HK-2 (cell line): Measurements from ENCODE around the gene PCIF1.
A peak's percentile ranks its signal among the peaks of the same experiment; 100 is the strongest.
"Not testable (repeated sequence)": the region's sequence is repeated elsewhere in the genome, so short reads cannot be mapped to it uniquely, and the experiment has no call there.

Experiments used
- DNase-seq: peaks from one replicate; pipeline ENCODE4 v3.0.0-alpha.2; 2018; ENCODE audit not compliant: unreplicated experiment

The PCIF1 gene

DNA sequence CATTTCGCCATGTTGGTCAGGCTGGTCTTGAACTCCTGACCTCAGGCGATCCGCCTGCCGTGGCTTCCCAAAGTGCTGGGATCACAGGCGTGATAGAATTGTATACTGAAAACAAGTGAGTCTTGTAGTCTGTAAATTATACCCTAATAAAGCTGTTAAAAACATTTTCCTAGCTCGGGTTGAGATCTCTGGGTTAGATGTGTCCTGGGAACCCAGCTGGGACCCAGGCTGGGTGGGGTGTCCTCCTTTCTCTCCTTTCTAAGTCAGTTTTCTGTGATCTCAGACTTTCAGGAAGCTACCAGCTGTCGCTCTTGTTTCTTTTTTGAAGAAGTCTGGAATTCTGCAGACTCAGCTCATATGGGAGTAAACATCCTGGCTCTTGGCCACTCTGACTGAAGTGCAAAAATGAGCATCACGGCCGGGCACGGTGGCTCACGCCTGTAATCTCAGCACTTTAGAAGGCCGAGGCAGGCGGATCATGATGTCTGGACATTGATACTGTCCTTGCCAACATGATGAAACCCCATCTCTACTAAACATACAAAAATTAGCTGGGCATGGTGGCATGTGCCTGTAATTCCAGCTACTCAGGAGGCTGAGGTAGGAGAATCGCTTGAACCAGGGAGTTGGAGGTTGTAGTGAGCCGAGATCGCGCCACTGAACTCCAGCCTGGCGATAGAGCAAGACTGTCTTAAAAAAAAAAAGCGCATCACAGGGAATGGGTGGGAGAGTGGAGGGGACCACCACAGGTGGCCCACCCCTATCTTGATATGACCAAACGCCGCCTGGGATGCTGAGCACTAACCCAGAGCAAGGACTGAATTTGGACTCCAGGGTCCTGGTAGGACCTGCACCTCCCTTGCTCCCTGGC, 9.9 kb upstream of the PCIF1 start:
- no peak for DNase-seq

DNA sequence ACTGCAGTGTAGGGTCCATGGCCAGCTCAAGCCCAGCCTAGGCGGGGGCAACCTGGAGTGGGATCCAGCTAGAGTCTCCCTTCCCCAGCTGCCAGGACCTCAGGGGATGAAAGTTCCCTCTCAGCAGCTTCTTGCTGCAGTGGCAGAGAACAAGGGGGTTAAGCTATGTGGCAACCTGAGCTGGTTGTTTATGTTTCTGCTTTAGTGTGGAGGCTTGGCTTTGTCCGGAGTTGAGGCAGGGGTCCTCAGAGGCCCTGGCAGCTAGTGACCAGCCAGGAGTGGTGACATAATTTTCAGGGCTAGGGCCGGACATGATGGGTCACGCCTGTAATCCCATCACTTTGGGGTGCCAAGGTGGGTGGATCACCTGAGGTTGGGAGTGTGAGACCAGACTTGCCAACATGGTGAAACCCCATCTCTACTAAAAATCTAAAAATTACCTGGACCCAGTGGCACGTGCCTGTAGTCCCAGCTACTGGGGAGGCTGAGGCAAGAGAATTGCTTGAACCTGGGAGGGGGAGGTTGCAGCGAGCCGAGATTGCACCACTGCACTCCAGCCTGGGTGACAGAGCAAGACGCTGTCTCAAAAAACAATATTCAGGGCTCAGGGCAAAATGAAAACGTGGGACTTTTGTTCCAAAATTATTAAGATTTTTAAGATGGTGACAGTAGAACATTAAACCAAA, 8.5 kb upstream of the PCIF1 start:
- DNase-seq = no peak

DNA sequence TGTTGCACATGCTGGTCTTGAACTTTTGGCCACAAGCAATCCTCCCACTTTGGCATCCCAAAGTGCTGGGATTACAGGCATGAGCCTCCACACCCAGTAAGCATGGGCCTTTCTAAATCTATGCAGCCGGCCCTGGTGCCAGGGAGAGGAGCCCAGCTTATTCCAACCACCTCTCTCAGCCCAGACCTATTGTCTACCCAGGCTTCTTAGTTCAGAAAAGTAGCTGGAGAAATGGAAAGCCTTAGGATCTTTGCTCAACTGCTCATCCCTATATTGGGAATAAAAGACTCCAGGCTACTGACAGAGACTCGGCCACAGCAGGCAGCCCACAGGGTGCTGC, 7.8 kb upstream of the PCIF1 start:
- DNase-seq = no peak

DNA sequence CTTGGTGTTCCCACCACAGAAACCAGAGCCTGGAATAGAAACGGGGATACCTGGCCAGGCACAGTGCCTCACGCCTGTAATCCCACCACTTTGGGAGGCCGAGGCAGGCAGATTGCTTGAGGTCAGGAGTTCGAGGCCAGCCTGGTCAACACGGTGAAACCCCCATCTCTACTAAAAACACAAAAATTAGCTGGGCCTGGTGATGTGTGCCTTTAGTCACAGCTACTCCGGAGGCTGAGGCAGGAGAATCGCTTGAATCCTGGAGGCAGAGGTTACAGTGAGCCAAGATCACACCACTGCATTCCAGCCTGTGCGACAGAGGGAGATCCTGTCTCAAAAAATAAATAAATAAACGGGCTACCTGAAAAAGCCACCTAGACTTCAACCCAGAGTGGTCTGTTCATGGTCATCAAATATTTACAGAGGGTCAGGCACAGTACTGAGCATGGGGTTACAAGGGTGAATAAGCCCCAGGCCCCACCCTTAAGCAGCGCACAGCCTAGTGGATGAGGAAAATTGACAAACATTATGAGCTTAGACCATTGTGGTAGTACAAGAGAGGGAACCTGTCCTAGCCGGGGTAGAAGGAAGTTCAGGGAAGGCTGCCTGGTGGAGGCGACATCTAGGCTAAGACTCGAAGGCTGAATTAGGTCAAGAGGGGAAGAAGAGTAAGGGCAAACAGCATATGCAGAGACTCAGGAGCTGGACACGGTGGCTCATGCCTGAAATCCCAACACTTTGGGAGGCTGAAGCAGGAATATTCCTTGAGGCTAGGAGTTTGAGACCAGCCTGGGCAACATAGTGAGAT, 7.2 kb upstream of the PCIF1 start:
- no peak for DNase-seq

DNA sequence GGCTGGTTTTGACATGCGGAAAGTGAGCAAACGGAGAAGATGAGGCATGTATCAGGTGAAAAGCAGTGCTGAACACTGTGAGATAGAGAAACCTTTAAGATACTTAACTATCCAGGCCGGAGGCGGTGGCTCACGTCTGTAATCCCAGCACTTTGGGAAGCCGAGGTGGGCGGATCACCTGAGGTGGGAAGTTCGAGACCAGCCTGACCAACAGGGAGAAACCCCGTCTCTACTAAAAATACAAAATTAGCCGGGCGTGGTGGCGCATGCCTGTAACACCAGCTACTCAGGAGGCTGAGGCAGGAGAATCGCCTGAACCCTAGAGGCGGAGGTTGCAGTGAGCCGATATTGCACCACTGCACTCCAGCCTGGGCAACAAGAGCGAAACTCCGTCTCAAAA, 2.8 kb upstream of the PCIF1 start:
- DNase-seq = not testable (repeated sequence)

DNA sequence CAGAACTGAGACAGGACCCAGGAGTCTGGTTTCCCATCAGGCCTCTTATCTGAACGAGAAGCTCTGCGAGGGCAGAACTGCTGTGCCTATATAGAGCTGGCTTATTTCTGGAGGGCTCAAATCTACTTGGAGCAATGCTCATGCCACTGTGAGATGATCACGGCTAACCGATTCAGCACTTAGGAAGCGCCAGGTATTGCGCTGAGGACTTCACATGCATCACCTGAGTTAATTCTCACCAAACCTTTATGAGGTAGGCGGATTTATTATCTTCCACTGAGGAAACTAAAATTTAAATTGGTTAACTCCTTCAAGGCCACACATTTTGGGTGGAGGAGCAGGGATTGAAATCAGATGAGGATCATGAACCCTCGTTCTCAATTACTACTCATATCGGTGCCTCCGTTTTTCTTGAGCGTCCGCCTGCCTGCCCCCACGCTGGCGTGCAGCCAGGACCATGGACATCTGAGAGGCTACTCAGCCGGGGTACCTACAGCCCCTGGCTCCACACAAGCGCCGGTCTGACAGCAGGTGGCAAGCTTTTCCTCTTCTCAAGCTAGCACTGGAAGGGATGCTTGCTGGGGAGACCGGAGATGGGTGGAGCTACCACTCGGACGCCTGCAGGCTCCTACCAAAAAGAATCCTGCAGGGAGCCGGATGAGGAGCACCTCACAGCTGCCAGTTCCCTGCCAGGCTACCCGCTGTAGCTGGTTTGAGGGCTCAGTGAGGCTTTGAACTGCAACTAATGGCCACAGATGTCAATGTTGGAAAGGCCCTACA, 1.0 kb upstream of the PCIF1 start:
- DNase-seq = peak; percentile 89

DNA sequence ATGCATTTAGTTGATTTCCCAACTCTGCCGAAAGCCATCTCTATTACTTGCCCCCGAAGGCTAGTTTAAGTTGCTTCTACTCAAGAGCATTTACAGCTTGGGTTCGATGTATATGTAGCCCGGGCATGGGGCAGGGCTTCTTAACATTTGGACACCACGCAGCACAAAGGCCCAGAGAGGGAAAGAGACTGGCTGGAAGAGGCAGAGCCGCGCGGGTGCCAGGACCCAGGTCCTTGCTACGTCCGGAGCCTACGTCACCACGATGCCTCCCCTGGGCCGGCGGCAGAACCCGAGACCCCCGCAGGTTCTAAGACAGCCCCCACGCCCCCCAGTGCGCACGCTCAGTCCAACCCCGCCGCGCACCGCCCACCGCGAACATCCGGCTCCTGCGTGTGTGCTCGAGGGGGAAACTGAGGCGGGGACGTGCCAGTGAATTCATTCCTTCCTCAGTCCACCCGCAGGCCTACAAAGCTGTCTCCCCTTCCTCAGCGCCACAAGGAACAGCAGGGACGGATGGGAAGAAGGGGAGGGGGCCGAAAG, 367 bp upstream of the PCIF1 start:
- no peak for DNase-seq

DNA sequence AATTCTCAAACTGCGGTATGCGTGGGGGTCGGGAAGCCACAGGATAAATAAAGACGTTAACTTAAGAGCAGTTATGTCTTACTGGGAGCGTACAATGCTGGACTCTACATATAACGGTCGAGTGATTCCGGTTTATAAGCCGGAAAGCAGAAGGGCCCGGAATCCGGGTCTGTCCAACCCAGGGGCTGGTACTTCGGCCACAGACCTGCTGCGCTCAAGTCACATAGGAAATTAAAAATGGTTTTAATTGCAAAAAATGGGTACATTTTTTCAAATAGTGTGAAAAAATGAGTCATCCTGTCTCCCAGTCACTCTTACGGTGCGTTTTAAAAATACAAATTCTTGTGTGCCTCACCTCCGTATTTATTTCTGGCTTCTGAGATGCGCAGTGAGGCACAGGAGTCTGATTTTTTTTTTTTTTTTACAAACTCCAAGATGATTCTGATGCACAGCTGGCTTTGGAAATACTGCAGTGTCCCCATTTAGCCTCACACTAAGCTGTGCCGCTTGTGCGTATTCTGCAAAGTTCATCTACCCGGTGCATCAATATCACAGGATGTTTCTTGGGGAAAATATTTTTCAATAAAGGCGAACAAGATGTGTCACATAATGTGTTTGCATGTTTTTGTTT, 1.0 kb downstream of the PCIF1 start:
- no peak for DNase-seq

DNA sequence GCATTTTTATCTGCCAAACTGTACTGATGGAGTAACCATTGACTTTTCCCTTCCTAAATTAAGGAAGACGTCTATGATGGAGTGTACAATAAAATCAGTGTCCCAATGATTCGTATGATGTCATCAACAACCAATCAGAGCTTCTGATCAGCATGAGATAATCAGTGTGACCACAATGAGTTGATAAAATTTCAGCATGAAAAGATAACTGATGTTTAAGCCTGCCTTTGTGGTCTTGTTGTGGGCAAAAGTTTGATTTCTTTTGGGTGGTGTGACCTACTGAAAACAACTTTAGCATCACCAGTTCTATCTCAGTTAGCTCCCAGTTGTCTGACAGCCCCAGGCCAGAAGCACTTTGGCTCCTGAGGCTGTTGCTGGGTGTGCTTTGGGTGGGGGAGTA, 3.3 kb downstream of the PCIF1 start:
- no peak for DNase-seq

DNA sequence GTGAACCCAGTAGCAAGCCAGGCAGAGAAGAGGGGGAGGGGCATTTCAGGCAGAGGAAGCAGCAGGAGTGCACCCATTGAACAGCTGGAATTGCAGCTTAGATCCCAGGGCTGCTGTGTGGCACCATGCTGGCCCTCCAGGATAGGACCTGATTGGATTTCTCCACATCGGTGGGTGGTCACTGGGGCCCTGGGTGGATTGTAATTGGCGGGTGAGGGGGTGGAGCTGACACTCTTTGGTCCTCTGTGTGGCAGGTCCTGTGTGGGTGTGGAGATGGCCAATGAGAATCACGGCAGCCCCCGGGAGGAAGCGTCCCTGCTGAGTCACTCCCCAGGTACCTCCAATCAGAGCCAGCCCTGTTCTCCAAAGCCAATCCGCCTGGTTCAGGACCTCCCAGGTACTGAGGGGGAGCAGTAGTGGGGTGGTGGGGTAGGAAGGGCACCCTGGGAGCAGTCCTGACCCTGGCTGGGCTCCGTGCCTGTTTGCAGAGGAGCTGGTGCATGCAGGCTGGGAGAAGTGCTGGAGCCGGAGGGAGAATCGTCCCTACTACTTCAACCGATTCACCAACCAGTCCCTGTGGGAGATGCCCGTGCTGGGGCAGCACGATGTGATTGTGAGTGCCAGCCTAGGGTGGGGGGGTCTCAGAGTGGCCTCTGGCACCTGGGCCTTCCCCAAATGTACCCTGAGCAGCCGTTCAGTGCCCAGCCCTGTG, 4.4 kb downstream of the PCIF1 start:
- DNase-seq = no peak

DNA sequence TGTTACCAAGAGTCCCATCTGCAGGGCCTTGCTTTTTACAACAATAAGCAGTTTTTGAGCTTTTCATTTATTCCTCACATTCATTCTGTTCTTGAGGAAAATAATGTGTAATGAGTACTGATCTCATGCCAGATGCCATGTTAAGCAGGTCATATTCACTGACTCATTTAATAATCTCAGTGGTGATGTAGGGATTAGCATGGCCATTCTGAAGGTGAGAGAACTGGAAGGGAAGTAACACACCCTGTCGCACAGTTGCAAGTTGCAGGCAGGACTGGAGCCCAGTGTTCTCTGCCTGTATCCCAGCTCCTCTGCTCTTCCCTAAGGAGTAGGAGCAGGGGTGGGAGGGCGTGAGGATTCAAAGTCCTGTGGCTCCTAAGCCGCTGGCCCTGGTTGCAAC, 5.6 kb downstream of the PCIF1 start:
- DNase-seq = no peak

DNA sequence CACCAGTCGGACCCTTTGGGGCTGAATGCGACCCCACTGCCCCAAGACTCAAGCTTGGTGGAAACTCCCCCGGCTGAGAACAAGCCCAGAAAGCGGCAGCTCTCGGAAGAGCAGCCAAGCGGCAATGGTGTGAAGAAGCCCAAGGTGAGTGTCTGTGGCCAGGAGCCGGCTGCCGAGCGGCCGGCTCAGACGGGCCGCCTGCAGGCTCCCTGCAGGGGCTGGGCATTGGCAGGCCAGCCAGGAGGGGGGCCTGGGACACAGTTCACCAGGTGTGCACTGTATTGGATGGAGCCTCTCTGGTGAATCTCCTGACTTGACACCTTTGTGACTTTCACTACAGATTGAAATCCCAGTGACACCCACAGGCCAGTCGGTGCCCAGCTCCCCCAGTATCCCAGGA, 6.0 kb downstream of the PCIF1 start:
- no peak for DNase-seq

DNA sequence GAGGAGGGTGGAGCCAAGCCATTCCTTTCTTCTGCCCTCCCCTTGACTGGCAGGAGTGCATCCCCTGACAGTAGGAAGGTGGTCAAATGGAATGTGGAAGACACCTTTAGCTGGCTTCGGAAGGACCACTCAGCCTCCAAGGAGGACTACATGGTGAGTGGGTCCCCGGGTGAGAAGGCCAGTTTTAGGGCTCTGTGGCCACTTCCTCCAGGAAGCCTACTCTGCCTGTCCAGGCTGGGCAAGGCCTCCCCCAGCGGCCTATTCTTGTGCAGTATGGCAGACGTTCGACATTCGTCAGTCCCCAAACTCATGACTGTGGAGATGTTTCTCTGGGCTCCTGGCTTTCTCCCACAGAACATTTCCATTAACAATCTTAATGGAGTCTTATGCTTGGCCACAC, 9.1 kb downstream of the PCIF1 start:
- no peak for DNase-seq

DNA sequence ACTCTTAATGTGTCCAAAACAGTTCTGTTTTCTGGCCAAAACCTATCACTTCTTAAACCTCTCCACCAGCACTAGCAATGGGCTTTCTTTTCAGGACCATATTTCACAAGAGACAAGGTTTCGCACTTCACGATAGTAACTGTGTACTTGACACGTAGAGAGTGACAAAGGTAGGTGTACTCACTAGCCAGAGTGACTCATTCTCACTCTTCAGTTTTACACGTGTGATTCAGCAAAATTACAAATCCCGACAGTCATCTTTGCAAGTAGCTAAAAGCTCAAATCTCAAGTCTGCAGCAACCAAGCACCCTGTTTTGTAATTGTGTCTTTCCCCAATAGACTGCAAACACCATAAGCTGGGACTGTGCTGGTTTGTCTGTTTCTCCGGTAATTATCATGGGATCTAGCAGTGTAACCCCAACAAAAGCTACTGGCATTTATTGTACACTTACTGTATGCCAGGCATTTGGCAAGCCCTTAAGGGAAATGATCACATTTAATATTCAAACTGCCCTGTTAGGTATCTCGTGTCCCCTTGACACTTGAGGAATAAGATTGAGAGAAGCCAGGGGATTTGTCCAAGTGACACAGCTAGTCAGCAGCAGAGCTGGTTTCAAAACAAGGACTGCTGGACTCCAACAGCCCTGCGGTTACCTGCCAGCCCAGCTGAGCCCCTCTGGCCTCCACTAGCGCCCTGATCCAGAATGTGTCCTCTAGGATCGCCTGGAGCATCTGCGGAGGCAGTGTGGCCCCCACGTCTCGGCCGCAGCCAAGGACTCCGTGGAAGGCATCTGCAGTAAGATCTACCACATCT, 9.9 kb downstream of the PCIF1 start:
- no peak for DNase-seq

DNA sequence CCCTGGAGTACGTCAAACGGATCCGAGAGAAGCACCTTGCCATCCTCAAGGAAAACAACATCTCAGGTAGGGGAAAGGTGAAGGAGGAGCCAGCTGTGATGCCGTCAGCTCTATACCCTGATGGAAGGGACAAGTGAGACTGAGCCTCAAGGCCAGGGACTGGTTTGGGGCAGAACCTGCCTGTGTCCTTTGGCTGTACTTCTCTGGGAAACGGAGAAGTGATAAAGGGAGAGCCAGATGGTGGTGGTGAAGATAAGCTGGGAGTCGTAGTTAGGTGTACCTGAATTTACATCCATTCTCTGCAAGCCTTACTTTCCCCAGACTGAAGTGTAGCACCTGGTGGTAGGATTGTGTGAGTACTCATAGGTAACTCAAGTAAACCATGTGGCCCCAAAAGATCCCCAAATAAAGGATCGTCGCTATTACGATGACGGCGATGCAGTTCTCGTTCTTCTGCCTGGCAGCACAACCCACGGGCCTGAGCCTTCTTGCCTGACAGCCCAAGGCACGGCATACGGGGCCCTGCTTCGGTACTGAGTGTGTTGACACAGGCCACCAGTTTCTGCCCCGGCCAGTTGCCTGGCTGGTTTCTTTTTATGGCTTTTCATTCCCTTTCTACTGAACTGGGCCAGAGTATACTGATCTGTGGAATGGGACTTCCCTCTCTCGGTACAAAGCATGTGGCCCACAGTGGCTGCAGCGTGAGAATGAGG, 10.6 kb downstream of the PCIF1 start:
- DNase-seq = no peak

DNA sequence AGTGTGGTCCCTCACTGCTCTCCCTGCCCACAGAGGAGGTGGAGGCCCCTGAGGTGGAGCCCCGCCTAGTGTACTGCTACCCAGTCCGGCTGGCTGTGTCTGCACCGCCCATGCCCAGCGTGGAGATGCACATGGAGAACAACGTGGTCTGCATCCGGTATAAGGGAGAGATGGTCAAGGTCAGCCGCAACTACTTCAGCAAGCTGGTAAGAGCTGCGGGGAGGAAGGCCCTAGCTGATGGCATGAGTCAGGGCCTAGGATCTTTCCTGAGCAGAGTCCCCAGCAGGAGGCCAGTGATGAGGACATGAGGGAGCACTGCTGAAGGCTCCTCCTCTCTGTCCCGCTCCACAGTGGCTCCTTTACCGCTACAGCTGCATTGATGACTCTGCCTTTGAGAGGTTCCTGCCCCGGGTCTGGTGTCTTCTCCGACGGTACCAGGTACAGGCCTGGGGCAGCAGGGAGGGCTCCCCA, 11.2 kb downstream of the PCIF1 start:
- peak; percentile 62 for DNase-seq

DNA sequence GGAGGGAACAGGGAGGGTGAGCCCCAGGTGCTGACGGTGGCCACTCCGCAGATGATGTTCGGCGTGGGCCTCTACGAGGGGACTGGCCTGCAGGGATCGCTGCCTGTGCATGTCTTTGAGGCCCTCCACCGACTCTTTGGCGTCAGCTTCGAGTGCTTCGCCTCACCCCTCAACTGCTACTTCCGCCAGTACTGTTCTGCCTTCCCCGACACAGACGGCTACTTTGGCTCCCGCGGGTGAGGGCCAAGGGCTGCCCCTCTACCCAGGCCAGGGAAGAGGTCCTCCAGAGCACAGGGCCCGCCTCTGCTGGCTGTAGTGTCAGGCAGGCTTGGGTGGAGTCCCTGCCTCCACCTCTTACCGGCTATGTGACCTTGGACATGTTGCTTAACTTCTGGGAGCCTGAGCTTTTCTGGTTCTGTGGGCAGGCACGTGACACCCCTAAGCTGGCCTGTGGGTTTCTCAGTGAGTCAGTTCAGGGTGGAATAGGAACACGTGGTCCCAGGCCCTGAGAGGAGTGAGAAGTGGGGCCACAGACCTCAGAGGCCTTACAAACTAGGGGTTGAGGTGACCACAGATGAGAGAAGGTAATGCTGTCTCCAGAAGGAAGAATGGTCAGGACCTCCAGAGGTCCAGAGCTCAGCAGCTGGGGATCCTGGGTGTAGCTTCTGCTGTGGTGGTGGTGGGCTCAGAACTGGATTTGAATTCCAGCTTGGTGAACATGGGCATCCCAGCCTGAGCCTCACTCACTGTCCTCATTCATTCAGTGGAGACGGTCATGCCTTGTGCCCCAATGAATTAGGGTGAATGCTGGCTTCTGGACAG, 11.9 kb downstream of the PCIF1 start:
- peak; percentile 89 for DNase-seq
